HG02571 (cell line): ENCODE data around the gene ZSCAN12.
A peak's percentile ranks its signal among the peaks of the same experiment; 100 is the strongest.
"Not testable (repeated sequence)": the region's sequence is repeated elsewhere in the genome, so short reads cannot be mapped to it uniquely, and the experiment has no call there.

ENCODE experiments used
- ATAC-seq: cut with Tn5 transposase; IDR thresholded peaks from one replicate; pipeline ENCODE4 v1.9.1; 2021; ENCODE audit warnings: mild to moderate bottlenecking, moderate library complexity; ENCODE audit not compliant: unreplicated experiment

The ZSCAN12 gene

DNA sequence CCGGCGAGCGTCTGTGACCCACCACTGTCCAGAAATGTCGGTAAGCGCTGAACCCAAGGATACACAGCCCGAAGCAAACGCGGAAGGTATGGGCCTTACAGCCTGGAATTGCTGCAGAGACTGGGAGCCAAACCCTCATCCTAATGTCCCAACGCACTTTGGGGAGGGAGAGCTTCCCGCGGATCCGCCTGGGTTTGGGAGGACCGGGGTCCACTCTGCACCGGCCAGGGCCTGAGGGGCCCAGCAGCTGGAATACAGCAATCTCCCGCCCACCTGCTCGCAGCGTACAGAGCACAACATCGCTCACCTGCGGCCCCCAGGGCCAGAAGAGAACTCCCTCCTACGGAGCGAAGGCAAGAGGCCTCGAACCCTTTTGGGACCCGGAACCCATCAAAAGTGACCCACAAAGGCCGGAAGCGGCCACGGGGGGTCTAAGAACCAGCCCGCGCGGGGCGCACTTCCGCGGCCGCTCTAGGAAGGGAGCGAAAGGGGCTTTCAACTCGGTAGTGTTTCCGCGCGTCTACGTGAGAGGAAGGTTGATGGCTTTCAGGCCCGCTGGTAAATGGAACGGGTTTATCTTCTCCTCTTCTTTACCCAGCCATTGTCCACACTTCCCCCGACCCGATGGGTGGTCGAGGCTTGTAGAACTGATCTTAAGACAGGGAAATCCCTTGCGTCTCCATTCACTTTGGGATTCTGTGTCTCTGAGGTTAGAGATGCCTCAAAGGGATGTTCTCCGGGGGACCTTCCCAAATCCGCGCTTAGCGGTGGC is at the start of gene ZSCAN12:
TSS of gene ZSCAN12 (minus strand) at position 398 of the 772 bp plus-strand sequence. CDS start 1,342 bp downstream, outside the sequence.
- ATAC-seq, result peak; percentile 68

DNA sequence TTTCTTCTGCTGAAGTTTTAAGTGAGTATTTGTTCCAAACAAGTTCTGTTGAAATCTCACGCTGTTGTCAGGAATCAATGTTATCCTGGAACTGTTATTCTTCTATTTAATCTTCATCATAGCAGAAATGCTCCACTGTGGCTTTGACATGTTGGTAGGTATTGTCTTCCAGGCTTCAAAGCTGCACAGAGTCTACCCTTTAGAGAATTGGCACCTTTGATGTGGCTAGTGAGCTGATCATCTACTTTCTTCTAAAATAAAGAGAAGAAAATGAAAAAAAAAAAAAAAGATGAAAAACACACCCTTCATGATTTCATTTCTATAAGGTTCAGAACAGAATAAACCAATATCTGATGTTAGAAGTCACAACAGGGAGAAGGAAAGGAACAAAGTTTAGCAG is 49.5 kb upstream of the ZSCAN12 start:
- no peak for ATAC-seq

DNA sequence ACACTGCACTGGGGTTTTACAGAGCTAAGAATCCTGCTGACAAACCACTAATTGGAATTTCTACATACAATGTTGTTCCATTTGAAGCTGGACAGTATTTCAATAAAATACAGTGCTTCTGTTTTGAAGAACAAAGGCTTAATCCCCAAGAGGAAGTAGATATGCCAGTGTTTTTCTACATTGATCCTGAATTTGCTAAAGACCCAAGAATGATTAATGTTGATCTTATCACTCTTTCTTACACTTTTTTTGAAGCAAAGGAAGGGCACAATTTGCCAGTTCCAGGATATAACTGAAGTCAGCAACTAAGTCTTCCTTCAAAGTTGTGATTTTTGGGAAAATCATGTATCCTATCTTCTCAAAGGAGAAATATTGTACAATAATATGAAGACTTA is 48.0 kb upstream of the ZSCAN12 start:
- ATAC-seq, result not testable (repeated sequence)

DNA sequence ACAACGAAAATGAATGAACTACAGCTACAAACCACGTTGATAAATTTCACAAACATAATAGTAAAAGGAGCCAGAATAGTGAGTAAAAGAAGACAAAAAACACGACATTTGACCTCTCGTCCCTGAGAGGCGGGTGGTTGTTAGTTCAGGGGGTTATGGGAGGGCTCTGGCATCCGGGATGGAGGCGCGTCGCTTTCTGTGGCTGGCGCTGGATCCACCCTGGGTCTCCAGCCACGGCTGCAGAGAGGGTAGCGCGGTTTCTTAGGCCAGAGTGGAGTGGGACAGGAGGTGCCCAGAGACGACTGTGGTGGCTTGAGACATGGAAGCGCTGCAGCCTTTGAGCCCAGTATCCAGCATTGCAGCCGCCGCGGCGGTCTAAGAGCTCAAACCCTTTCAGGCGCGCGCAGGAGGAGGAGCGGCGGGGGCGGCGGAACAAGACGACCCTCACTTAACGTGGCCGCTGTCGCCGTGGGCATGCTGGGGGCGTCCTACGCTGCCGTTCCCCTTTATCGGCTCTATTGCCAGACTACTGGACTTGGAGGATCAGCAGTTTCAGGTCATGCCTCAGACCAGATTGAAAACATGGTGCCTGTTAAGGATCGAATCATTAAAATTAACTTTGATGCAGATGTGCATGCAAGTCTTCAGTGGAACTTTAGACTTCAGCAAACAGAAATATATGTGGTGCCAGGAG is 47.4 kb upstream of the ZSCAN12 start:
- no peak for ATAC-seq

DNA sequence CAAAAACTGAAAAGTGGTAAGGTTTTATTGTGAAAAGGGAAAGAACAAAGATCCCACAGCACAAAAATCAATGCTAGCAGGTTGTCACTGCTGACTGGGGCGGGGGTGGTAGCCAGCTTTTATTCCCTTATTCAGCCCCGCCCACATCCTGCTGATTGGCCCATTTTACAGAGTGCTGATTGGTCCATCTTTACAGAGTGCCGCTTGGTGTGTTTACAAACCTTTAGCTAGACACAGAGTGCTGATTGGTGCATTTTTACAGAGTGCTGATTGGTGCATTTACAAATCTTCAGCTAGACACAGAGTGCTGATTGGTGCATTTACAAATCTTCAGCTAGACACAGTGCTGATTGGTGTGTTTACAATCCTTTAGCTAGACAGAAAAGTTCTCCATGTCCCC is 45.2 kb upstream of the ZSCAN12 start:
- not testable (repeated sequence) for ATAC-seq

DNA sequence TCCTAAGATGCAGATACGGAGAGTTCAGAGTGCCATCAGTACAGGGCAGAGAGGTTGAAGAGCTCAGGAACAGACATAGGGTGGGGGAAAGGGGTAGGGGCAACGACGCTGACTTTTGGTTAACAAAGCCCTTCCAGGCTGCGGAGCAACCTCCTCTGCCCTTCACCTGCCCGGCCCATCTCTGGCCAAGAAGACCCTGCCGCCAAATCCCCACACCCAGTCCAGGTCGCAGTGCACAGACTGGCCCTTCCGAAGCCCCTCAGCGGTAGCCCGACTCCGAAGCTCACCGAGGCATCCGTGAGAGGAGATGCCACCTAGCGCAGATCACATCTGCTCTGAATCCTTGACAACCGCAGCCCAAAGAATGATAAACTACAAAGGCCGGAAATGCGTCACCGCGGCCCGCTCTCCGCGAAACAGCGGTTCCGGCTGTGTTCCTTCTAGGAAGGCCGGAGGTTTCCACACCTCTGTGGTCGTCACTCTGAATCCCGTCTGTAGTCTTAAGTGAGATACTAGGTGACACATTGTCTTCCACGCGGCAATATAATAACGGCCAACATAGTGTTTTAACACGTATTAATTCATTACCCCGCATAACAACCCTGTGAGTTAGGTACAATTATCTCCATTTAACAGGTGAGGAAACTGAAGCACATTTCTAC is 43.7 kb upstream of the ZSCAN12 start, which contains the start of gene ZSCAN23:
TSS of gene ZSCAN23 (minus strand) at position 380 of the 662 bp plus-strand sequence. CDS start 7,225 bp downstream, outside the sequence.
- ATAC-seq, result peak; percentile 77

DNA sequence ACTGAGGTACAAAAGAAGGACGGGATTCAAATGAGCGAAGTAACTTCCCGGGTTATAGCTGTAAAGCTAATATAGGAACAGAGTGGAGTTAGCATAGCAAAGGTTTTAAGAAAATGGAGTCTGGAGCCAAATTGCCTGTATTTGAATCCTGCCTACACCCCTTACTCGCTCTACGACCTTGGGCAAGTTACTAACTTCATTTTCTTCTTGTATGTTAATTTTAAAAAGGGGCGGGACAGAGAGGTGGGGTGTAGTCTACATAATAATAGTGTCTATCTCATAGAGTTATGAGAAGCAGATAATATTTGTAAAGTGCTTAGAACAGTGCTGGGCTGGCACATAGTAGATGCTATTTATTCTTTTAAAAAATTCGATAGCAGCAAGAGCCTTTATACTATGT is 43.0 kb upstream of the ZSCAN12 start:
- ATAC-seq, result no peak

DNA sequence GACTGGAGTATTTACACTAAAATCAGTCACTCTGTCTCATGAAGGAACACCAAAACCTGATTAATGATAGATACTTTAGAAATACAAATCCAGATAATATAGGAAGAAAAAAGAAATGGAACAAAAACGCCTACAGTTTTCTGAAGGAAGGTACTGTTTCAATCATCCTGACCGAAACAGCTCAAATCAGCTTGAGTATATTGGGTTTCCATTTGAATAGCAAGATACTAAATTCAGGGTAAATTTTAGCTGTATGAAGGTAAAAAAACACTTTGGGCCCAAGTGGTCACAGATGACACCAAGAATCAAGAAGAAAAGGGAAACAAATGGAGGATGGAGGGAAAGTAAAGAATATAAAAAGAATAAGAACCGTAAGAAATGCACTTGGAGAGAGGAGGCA is 36.9 kb upstream of the ZSCAN12 start:
- ATAC-seq, result no peak

DNA sequence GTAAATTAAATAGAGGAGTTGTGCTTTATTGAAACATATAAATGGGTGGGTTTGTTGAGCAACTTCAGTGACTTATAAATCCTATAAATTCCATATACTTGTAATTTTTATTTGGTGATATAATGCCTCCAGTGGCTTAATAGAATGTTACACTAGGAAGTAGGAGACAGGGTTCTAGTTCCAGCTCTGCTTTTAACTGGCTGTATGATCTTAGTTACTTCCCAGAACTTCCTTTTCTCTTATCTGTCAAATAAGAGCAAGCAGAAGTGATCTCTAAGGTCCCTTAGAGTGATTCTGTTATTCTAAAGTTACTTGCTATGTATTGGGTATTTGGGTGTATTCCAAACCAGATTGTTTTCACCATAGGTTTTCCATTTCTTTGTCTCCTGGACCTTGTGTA is 33.6 kb upstream of the ZSCAN12 start:
- no peak for ATAC-seq

DNA sequence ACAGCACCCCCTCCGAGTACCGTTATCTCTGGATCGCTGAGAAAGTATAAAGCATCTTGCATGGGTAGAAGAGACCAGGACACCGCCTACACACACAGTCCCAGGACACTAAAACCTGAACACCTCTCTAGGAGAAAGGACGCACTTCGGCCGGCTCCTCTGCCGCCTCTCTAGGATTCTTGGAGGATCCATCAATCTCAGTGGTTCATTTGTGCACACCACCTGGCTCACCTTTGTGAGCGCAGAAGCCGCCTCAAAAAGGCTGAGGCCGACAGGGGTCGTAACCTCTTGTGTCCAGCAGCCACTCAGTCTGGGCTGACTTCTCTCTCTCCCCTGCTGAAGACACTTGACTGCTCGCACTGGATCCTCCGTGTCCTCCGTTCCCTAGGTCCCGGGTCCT is 30.2 kb upstream of the ZSCAN12 start:
- no peak for ATAC-seq

DNA sequence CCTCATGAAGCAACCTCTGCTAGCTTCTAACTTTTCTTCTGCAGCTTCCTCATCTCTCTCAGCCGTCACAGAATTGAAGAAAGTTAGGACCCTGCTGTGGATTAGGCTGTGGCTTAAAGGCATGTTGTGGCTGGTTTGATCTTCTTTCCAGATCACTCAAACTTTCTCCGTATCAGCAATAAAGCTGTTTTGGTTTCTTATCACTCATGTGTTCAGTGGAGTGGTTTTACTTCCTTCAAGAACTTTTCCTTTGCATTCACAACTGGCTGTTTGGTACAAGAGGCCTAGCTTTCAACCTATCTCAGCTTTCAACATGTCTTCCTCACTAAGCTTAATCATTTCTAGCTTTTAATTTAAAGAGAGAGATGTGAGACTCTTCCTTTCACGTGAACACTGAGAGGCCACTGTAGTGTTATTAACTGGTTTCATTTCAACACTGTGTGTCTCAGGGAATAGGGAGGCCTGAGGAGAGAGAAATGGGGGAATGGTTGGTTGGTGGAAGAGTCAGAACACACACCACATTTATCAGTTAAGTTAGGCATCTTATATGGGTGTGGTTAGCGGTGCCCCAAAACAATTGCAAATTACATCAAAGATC is 26.5 kb upstream of the ZSCAN12 start:
- ATAC-seq, result no peak

DNA sequence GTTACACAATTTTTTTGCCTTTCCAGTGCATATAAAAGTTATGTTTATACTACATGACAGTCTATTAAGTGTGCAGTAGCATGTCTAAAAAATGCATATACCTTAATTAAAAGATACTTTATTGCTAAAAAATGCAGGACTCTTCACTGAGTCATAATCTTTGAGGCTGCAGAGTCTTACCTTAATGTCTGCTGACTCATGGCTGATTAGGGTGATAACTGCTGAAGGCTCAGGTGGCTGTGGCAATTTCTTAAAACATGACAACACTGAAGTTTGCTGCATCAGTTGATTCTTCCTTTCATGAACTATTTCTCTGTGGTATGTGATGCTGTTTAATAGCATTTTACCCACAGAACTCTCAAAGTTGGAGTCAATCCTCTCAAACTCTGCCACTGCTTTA is 24.6 kb upstream of the ZSCAN12 start:
- ATAC-seq, result no peak

DNA sequence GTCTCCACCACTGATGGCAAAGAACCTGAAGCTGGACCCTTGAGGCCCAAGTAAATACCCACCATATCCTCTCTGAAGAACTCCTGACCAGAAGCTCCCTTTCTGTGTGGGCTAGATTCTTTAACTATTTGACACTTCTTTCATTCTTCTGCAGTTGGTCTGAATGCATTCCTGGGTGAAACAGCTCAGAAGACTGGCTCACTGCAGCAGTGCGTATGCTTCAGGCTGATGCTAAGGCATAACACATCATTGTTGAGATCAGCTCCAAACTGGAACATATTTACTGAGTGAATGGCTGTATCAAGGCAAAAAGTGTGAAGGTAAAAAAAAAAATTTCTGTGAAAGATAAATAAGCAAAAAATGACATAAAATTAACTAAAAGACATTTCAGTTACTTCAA is 24.0 kb upstream of the ZSCAN12 start:
- ATAC-seq, result no peak

DNA sequence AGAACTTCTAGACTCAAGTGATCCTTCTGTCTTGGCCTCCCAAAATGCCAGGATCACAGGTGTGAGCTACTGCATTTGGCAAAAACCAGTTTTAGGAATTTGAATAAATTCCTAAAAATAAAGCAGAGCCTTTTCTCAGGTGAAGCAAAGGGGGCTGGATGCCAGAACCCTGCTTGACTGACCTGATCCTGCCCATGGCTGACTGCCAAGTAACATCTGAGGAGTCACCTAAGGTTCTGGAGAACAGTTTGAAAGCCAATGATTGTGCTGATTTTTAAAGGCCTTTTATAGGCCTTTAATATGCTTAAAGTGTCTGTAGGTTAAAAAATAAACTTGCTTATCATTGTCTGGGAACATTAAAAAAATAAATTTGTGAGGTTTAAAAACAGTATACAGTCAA is 14.1 kb upstream of the ZSCAN12 start:
- no peak for ATAC-seq

DNA sequence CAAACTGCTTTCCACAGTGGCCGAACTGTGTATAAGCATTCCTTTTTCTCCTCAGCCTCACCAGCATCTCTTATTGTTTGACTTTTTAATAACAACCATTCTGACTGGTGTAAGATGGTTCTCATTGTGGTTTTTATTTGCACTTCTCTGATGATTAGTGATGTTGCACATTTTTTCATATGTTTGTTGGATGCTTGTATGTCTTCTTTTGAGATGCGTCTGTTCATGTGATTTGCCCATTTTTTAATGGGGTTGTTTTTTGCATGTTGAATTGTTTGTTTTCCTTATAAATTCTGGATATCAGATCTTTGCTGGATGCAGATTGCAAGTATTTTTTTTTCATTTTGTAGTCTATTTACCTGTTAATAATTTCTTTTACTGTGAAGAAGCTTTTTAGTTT is 11.2 kb upstream of the ZSCAN12 start:
- ATAC-seq, result no peak

DNA sequence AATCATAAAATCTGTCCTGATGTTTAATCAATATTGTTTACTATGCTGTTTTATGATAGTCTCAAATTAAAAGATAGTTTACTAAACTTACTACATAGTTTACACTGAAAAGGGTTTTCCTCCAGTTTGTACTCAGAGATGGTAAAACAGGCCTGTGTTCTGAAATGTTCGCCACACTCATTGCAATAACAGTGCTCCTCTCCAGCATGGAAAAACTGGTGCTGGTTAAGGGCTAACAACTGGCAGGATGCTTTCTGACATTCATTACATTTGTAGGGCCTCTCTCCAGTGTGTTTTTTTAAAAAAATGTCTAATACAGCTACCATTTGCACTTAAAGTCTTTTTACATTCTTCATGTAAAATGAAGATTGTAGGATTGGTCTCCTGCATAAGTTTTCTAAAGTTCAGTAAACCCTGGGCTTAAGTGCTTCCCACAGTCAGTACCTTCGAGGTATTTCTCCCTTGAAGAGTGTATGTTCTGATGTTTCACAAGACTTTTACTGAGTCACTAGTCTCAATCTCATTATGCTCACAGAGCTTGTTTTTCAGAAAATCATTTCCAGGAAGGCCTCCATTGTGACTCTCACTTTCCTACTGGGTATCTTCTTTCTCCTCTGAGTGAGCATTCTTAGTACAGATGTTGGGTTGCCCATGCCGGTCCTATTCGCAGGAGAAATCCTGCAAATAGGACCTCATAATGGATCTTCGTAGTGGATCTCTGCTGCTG is 8.7 kb upstream of the ZSCAN12 start:
- ATAC-seq, result no peak

DNA sequence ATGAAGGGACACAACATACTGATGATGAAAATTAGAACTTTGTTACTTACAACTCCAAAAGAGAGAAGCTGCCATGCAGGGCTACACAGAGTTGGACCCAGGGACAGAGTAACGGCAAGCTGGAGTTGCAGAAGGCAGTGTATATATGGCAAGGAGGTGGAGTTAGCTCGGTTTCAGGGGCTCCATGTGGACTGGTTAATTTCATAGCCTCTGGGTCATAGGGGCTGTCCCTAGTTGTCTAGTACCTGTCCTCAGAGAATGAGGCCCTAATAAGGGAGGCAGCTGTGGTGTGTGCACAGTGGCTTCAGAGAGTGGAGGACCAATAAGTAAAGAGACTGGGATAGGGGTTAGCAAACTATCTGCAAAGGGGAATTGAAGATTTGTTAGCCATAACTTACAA is 7.9 kb upstream of the ZSCAN12 start:
- no peak for ATAC-seq

DNA sequence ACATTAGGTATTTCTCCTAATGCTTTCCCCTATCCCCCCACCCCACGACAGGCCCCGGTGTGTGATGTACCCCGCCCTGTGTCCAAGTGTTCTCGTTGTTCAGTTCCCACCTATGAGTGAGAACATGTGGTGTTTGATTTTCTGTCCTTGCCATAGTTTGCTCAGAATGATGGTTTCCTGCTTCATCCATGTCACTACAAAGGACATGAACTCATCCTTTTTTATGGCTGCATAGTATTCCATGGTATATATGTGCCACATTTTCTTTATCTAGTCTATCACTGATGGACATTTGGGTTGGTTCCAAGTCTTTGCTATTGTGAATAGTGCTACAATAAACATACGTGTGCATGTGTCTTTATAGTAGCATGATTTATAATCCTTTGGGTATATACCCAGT is 4.4 kb upstream of the ZSCAN12 start:
- ATAC-seq, result not testable (repeated sequence)

DNA sequence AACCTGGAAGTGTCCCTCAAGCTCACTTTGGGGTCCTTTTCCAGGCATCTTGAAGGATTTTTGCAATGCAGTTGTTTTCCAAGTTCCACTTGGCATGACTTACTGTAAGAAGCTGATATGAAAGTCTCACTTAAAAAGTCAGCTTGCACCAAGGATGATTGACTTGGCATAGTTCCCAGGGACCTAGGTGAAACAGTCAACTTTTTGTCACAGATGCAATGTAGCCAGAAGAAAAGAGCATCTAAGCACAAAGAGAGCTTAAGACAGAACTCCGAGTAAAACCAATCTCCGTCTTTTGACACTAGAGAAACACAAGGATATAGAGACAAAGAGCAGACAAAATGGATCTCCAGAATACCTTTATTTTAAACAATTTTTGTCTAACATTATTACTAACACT is 2.6 kb upstream of the ZSCAN12 start:
- ATAC-seq, result no peak

DNA sequence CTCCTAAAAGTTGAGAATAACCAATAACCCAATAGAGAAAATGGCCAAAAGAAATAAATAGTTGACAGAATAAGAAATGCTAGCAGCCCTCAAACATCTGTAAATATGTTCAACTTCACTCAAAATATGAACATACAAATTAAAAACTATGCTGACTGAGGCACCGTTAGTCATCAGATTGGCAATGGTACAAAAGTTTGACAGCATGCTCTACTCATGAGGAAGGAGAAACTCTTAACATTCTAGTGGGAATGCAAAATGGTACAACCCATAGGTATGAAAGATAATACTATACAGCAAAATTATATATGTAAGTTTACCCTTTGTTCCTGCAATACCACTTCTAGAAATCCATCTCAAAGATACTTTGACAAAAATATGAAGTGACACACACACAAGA is 1.6 kb upstream of the ZSCAN12 start:
- no peak for ATAC-seq

DNA sequence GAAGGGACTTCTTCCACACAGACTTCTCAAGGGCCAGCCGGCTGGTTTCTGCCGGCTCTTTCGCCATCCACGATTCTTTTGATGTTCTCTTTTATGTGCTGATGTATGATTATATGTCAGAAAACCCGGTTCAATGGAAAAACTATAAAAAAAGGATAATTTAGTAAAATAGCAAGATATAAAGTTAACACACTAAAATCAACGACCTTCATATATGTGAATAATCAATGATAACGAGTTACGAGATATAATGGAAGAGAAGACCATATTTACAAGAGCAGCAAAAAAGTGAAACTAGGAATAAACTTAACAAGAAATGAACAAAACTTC is 540 bp upstream of the ZSCAN12 start:
- no peak for ATAC-seq
